Upper lobe of left lung (tissue), 4 donors: Measurements from ENCODE around the gene CFAP73.

ENCODE experiments used
- POLR2A ChIP-seq, 4 donors: fragments of 450-650 bp; IDR thresholded peaks; one replicate each; pipeline ENCODE4 v1.5.1; 2016 to 2017; ENCODE audit warnings: antibody characterized with exemption in 4 of 4, mild to moderate bottlenecking in 2 of 4
- TF ChIP-seq, protein P1 (sequence below), 6 experiments: fragments of 450-650 bp in 4 of 6; fragments of 200-600 bp in 2 of 6; sonication (generic) in 2 of 6; IDR thresholded peaks; one replicate each; pipeline ENCODE4 v1.5.1; 2016 to 2019; ENCODE audit warnings: antibody characterized with exemption in 6 of 6

DNA sequence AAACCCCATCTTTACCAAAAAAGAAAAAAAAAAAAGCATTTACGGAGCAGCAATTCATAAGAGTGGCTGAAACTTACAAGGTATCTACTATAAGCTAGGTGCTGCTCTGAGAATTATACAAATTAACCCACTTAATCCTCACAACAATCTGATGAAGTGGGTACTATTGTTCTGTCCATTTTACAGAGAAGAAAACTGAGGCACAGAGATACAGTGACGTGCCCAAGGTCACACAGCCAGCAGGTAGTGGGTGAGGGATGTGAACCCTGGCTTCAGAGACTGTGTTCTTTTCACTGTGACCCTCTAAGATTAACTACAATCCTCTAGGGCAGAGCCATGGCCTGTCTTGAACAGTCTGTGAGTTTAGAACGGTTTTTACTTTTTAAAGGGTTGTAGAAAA is 32.5 kb downstream of the CFAP73 start:
- TF ChIP-seq POLR2A (IDR thresholded peaks at IDR 0.05), result no peak
- TF ChIP-seq, protein P1, sequence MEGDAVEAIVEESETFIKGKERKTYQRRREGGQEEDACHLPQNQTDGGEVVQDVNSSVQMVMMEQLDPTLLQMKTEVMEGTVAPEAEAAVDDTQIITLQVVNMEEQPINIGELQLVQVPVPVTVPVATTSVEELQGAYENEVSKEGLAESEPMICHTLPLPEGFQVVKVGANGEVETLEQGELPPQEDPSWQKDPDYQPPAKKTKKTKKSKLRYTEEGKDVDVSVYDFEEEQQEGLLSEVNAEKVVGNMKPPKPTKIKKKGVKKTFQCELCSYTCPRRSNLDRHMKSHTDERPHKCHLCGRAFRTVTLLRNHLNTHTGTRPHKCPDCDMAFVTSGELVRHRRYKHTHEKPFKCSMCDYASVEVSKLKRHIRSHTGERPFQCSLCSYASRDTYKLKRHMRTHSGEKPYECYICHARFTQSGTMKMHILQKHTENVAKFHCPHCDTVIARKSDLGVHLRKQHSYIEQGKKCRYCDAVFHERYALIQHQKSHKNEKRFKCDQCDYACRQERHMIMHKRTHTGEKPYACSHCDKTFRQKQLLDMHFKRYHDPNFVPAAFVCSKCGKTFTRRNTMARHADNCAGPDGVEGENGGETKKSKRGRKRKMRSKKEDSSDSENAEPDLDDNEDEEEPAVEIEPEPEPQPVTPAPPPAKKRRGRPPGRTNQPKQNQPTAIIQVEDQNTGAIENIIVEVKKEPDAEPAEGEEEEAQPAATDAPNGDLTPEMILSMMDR (IDR thresholded peaks at IDR 0.05), result no peak
